Measurements from ENCODE around the gene TRAPPC3.
A peak's percentile ranks its signal among the peaks of the same experiment; 100 is the strongest.

DNA sequence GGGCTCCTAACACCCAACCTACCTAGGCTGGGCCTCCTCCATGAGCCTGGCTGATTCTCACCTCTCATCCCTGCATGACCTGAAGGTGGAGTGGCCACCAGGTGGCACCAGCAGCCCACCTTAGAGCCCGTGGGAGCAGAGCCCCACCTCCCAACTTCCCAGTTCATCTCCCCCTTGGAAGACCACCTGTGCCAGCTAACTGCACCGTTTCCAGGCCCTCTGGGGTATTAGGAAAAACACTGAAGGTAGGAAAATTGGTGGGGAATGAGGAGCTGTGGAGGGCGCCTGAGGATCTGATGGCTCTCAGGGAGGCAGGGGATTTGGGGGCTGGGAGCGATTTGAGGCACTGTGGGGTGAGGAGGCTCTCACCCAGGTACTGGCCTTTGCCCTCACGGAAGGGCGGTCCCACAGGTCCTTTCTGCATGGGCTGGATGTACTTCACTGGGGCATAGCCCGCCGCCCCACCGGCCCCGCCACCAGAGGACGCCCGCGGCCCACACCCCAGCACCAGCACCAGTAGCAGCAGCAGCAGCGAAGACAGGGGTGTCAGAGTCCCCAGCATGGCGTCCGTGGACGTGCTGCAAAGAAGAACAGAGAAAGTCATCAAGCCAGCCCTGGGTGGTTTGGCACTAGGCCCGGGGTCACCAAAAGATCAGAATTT, 49.5 kb downstream of the TRAPPC3 start:
- TF ChIP-seq POLR2AphosphoS5 (IDR thresholded peaks at IDR 0.05): peak in 2 of 3 donors; percentile 28 to 46
- TF ChIP-seq, protein P1, sequence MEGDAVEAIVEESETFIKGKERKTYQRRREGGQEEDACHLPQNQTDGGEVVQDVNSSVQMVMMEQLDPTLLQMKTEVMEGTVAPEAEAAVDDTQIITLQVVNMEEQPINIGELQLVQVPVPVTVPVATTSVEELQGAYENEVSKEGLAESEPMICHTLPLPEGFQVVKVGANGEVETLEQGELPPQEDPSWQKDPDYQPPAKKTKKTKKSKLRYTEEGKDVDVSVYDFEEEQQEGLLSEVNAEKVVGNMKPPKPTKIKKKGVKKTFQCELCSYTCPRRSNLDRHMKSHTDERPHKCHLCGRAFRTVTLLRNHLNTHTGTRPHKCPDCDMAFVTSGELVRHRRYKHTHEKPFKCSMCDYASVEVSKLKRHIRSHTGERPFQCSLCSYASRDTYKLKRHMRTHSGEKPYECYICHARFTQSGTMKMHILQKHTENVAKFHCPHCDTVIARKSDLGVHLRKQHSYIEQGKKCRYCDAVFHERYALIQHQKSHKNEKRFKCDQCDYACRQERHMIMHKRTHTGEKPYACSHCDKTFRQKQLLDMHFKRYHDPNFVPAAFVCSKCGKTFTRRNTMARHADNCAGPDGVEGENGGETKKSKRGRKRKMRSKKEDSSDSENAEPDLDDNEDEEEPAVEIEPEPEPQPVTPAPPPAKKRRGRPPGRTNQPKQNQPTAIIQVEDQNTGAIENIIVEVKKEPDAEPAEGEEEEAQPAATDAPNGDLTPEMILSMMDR (IDR thresholded peaks at IDR 0.05 in 8 of 11, conservative IDR thresholded peaks at IDR 0.05 in 3 of 11): peak; percentile 68 to 92 (median 87)
